ENCODE data around the gene C1orf21. TPM values are rescaled to one million over a fixed set of nuclear protein-coding genes. Genes with fewer than 3 reads are reported as not detected.

The C1orf21 gene
- total RNA-seq, 1 experiment from 2014 or later, result 20.1 TPM

DNA sequence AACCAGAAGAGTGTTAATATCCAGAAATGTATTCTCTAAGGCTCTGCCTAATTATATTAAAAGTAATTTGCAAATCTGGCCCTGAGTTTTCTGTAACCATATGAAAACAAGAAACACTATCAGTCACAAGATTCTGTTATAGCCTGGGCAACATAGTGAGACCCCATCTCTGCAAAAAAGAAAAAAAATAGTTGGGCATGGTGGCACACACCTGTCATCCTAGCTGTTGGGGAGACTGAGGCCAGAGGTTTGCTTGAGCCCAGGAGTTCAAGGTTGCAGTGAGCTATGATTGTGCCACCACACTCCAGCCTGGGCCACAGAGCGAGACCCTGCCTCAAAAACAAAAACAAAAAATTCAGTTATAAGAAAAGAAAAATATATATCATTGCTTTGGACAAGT lies 25.6 kb downstream of the C1orf21 start:
- no peak for DNase-seq (ENCODE audit: low read depth)

- DNase-seq (ENCODE audit: low read depth), result no peak
Observed at GRCh38 chr1:184416481-184416880, 29.7 kb downstream of the C1orf21 start.

DNA sequence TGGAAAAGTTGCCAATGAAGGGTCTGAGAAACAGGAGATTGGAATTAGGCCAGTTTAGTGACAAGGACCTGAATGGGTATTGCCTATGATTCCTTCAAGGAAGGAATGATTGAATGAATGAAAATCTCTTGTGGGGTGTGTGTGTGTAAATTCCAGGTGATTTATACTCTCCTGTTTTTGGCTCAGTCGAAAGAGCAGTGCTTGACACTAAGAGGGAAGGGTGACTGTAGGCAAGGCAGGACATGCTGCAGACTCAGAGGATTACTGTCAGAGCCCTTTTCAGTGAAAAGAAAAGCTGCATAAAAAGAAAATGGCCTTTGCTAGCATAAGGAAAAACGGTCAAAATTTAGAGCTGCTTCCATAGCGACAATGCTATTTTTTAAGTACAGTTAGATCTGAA lies 30.1 kb downstream of the C1orf21 start:
- DNase-seq (ENCODE audit: low read depth), result no peak

DNA sequence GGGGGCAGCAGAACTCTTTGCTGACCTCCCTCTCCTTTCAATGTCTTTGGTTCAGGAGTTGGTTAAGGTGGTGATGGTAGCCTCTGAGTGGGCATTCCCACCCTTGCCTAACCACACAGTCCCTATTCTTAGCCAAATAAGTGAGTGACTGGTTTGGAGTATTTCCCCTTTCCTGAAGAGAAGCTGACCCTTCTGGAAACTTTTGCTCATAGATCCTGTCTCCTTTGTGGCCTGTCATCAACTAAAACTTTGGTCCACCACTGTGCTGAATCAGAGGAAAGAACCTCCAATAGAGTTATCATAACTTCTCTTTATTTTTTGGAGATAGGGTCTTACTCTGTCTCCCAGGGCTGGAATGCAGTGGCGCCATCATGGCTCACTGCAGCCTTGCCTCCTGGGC lies 31.1 kb downstream of the C1orf21 start:
- no peak for DNase-seq (ENCODE audit: low read depth)

GRCh38 chr1:184418652-184419349 lies 32.0 kb downstream of the C1orf21 start:
- DNase-seq (ENCODE audit: low read depth), result no peak

DNA sequence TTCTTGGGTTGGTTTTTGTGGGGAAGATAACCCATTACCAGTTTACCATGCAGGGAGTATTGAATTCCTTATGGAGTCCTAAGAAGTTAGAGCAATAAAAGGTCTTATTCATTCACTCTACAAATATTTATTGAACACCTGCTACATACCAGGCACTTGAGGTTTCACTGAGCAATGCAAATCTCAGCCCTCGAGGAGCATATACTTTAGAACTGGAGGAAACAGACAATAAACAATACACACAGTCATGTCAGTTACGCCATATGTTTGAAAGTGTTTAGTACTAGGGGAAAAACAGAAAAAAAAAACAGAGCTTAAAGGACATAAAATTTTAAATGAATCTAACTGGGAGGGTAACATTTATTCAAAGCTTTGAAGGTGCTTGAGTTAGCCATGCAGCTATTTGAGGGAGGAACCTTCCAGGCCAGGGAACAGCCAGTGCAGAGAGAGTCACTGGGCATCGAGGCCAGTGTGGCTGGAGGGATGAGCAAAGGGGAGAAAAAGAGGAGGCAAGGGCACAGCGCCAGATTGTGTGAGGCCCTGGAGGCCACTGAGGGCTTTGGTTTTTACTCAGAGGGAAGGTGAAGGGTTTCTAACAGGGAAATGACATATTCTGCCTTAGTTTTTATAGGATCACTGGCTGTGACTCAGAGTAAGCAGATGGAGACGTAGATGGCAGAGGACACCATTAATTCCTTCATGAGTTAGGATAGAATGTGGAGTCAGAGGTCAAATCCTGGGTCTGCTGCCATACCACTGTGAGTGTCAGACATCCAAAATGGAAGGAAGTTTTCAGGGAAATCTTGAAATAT lies 32.7 kb downstream of the C1orf21 start:
- DNase-seq (ENCODE audit: low read depth), result peak; percentile 62

DNA sequence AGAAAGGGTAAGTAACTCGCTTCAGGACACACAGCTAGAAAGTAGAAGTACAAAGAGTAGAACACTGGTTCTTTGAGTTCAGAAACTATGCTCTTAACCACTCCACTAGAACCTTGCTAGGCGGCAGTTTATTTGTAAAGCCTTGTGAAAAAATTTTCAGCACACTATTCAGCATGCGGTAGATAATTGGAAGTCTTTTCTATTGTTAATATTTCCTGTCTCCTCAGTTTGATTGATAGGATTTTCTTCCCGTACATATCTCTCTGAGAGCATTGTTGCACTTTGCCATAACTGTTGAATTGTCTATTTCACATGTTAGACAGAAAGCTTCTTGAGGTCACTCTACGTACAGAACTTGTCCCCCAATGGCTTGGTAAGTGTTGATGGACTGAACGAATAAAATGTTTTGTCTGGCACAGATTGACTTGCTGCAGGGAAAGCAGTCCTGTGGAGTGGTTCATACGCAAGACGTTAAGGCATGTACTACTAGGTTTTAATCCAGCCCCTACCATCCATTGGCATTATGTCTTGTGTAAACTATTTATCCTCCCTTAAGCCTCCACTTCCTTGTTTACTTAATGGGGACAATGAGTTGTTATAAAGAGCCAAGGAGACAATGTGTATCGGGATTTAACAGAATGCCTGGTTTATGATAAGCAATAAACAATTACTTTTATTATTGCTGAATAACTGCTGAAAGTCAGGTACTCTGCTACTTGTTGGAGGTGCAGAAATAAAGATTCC lies 35.8 kb downstream of the C1orf21 start:
- DNase-seq (ENCODE audit: low read depth), result no peak

- DNase-seq (ENCODE audit: low read depth), result no peak
Observed at GRCh38 chr1:184423649-184424048, 36.8 kb downstream of the C1orf21 start.

DNA sequence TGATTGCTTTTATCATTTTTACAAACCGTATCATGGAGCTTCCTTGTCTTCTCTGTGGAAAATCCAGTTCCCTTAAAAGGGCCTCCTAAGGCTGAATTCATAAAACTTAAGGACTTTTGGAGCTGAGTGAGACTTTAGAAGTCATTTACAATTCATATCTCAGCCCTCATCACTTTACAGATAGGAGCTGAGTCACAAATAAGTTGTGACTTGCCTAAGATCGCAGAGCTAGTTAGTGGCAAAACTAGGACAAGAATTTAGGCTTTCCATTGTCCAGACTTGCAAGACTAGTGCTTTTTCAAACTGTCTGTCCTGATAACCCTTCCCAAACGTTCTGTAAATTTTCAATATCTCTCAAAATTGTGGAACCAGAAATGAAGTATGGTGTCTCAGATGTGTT lies 37.3 kb downstream of the C1orf21 start:
- DNase-seq (ENCODE audit: low read depth), result no peak

- DNase-seq (ENCODE audit: low read depth), result no peak
Observed at GRCh38 chr1:184424945-184425344, 38.1 kb downstream of the C1orf21 start.

DNA sequence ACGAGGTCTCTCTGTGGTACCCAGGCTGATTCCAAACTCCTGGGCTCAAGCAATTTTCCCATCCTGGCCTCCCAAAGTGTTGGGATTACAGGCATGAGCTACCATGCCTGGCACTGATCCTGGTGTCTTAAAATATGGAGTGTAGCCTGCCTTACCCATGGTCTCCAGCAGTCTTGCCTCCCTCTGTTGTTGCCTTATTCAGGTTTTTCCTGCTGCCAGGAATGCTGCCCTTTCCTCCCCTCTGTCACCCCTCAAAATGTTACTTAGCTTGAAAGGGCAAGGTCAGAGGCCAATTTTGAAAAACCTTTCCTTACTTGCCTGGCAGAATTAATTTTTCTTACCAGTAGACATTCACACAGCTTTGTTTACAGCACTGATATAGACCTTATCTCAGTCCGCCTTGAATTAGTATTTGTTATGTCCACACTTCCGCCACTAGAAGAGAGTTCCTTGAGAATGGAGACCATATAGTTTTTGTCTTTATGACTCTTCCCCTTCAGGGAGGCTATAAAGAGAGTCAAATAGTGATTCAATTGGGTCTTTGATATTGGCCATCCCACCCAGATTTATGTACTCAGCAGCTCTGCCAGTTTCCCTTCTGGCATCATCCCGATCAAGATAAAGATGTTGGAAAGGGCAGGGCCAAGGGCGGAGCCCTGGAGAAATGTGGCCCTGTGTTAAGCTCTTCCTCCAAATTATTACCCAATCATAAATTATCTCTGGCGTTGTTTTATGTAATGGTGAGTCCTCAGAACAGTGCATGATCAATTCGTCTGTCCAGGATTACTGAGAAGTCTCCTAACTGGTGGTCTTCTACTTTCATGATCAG lies 38.8 kb downstream of the C1orf21 start:
- no peak for DNase-seq (ENCODE audit: low read depth)

GRCh38 chr1:184426278-184426674 lies 39.4 kb downstream of the C1orf21 start:
- DNase-seq (ENCODE audit: low read depth), result no peak

- DNase-seq (ENCODE audit: low read depth), result no peak
Observed at GRCh38 chr1:184427722-184428121, 40.9 kb downstream of the C1orf21 start.

DNA sequence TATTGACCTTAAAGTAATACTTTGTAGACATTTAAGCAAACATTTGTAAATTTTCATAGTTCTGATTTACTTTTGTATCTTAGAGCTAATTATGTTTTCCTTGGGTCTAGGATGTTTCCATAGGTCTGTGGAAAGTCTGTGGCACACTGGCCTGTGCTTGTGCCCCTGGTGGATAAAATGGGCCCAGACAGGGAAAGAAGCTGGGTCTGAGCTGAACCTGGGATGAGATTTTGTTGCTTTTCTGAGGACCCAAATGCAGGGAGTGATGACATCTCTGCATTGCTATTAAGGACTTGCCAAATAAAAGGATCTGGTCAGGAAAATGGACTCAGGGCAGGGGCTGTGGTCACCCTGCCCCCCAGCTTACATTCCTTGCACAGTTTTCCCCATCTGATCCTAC lies 41.8 kb downstream of the C1orf21 start:
- no peak for DNase-seq (ENCODE audit: low read depth)

- no peak for DNase-seq (ENCODE audit: low read depth)
Observed at GRCh38 chr1:184429335-184429734, 42.5 kb downstream of the C1orf21 start.

GRCh38 chr1:184433956-184434502 lies 47.2 kb downstream of the C1orf21 start:
- DNase-seq (ENCODE audit: low read depth), result no peak

- DNase-seq (ENCODE audit: low read depth), result no peak
Observed at GRCh38 chr1:184437291-184437690, 50.5 kb downstream of the C1orf21 start.

DNA sequence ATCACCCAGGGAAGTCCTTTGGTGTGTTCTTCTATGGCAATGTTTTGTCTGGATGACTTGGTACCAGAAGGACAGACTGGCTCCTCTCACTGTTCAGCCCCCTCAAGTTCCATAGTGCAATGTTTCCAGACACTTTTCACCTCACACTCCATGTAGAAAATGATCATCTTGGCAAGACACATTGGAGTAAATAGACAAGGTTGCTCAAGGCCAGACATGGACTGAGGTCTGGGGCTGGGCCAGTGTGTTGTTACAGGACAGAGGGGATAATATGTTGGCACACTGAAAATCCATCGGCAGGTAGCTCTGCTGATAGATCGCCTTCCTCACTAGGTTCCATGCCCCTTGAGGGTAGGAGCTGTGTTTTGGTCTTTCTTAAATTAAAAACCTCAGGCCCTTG lies 51.5 kb downstream of the C1orf21 start:
- DNase-seq (ENCODE audit: low read depth), result no peak

DNA sequence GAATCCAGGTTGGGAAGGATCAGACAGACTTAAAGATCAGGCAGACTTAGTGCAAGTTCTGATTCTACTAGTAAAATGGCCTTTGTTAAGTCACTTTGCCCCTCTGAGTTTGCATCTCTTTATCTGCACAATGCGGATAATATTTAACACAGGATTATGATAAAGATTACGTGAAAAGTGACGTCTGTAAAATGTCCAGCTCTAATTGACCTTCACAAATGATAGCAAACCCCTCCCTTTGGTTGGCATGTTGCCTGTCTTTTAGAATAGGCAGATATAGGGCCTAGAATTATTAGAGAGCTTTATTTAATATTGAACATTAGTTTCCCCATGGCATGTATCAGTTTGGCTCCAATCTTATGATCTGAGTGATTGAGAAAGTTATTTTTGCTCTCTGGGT lies 55.4 kb downstream of the C1orf21 start:
- DNase-seq (ENCODE audit: low read depth), result no peak

- no peak for DNase-seq (ENCODE audit: low read depth)
Observed at GRCh38 chr1:184443201-184443600, 56.4 kb downstream of the C1orf21 start.

DNA sequence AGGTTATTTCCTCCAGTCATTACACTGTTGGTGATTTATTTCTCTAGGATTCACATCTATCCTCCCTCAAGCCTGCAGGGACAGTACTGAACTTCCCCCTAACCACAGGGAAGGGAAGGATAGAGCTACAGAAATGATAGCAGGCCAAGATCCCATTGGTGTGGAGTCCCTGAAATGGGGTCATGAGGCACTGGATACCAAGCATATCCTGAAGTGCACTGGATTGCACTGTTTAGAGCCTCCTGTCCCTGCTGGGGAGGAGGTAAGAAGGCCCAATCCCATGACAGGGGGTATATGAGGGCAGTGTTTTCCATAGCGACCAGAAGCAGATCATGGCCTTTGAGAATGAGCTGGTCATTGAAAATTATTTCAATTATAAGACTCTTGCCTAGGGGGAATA lies 56.8 kb downstream of the C1orf21 start:
- no peak for DNase-seq (ENCODE audit: low read depth)

Data from RPMI7951 (cell line).